ENCODE results near the gene PPP1R27.

Gene PPP1R27

GRCh38 chr17:81807210-81807719, 27.6 kb downstream of the PPP1R27 start:
- in situ Hi-C loops (cut with MboI; ENCODE audit: low sequenced_read_pairs), result no loop called here

GRCh38 chr17:81806461-81807209, 28.2 kb downstream of the PPP1R27 start:
- in situ Hi-C loops (cut with MboI; ENCODE audit: low sequenced_read_pairs), result no loop called here

GRCh38 chr17:81805707-81806460, 29.0 kb downstream of the PPP1R27 start:
- in situ Hi-C loops (cut with MboI; ENCODE audit: low sequenced_read_pairs), result no loop called here

- in situ Hi-C loops (cut with MboI; ENCODE audit: low sequenced_read_pairs), result no loop called here
Measured at GRCh38 chr17:81804559-81805399, 30.1 kb downstream of the PPP1R27 start.

GRCh38 chr17:81803728-81804558, 30.9 kb downstream of the PPP1R27 start, which contains the start of gene GCGR:
Gene GCGR (plus strand): TSS chr17:81804150. CDS start chr17:81809019, 4,869 bp downstream.
- in situ Hi-C loops (cut with MboI; ENCODE audit: low sequenced_read_pairs), result no loop called here

- in situ Hi-C loops (cut with MboI; ENCODE audit: low sequenced_read_pairs), result no loop called here
Measured at GRCh38 chr17:81802856-81803643, 31.8 kb downstream of the PPP1R27 start.

- in situ Hi-C loops (cut with MboI; ENCODE audit: low sequenced_read_pairs), result no loop called here
Measured at GRCh38 chr17:81802048-81802758, 32.6 kb downstream of the PPP1R27 start.

- in situ Hi-C loops (cut with MboI; ENCODE audit: low sequenced_read_pairs), result no loop called here
Measured at GRCh38 chr17:81801327-81801726, 33.5 kb downstream of the PPP1R27 start.

- in situ Hi-C loops (cut with MboI; ENCODE audit: low sequenced_read_pairs), result no loop called here
Measured at GRCh38 chr17:81794509-81794908, 40.3 kb downstream of the PPP1R27 start.

- in situ Hi-C loops (cut with MboI; ENCODE audit: low sequenced_read_pairs), result no loop called here
Measured at GRCh38 chr17:81794074-81794476, 40.8 kb downstream of the PPP1R27 start.

GRCh38 chr17:81792675-81793615, 41.9 kb downstream of the PPP1R27 start:
- in situ Hi-C loops (cut with MboI; ENCODE audit: low sequenced_read_pairs), result no loop called here

Measured in HL-60/S4 treated with phorbol 12-myristate 13-acetate at 8.2 ng/mL for 4 days and 3 days (cell line).